ENCODE results near the gene CSF1.

CSF1 gene

GRCh38 chr1:109882288-109883245, 28.1 kb upstream of the CSF1 start:
- DNase-seq (ENCODE audit: low read depth in 1 of 2, low spot score in 1 of 2): no peak

- no peak for DNase-seq (ENCODE audit: low read depth in 1 of 2, low spot score in 1 of 2)
Observed at GRCh38 chr1:109883248-109883955, 27.2 kb upstream of the CSF1 start.

GRCh38 chr1:109884242-109884891, 26.3 kb upstream of the CSF1 start:
- DNase-seq (ENCODE audit: low read depth in 1 of 2, low spot score in 1 of 2): no peak

GRCh38 chr1:109885589-109885988, 25.1 kb upstream of the CSF1 start:
- no peak for DNase-seq (ENCODE audit: low read depth in 1 of 2, low spot score in 1 of 2)

GRCh38 chr1:109886827-109887226, 23.8 kb upstream of the CSF1 start:
- DNase-seq (ENCODE audit: low read depth in 1 of 2, low spot score in 1 of 2): no peak

- no peak for DNase-seq (ENCODE audit: low read depth in 1 of 2, low spot score in 1 of 2)
Observed at GRCh38 chr1:109887271-109887670, 23.4 kb upstream of the CSF1 start.

GRCh38 chr1:109887884-109888283, 22.8 kb upstream of the CSF1 start:
- no peak for DNase-seq (ENCODE audit: low read depth in 1 of 2, low spot score in 1 of 2)

- no peak for DNase-seq (ENCODE audit: low read depth in 1 of 2, low spot score in 1 of 2)
Observed at GRCh38 chr1:109889094-109889493, 21.6 kb upstream of the CSF1 start.

GRCh38 chr1:109890115-109890953, 20.3 kb upstream of the CSF1 start:
- DNase-seq (ENCODE audit: low read depth in 1 of 2, low spot score in 1 of 2): peak in 1 of 2 donors; percentile 26

- DNase-seq (ENCODE audit: low read depth in 1 of 2, low spot score in 1 of 2): no peak
Observed at GRCh38 chr1:109891930-109892329, 18.7 kb upstream of the CSF1 start.

GRCh38 chr1:109892561-109893368, 17.9 kb upstream of the CSF1 start:
- no peak for DNase-seq (ENCODE audit: low read depth in 1 of 2, low spot score in 1 of 2)

GRCh38 chr1:109893532-109894171, 17.0 kb upstream of the CSF1 start:
- DNase-seq (ENCODE audit: low read depth in 1 of 2, low spot score in 1 of 2): no peak

GRCh38 chr1:109894823-109895719, 15.6 kb upstream of the CSF1 start:
- no peak for DNase-seq (ENCODE audit: low read depth in 1 of 2, low spot score in 1 of 2)

GRCh38 chr1:109895720-109896504, 14.7 kb upstream of the CSF1 start:
- DNase-seq (ENCODE audit: low read depth in 1 of 2, low spot score in 1 of 2): no peak

- no peak for DNase-seq (ENCODE audit: low read depth in 1 of 2, low spot score in 1 of 2)
Observed at GRCh38 chr1:109896681-109897080, 14.0 kb upstream of the CSF1 start.

- no peak for DNase-seq (ENCODE audit: low read depth in 1 of 2, low spot score in 1 of 2)
Observed at GRCh38 chr1:109897259-109897955, 13.2 kb upstream of the CSF1 start.

GRCh38 chr1:109898842-109899241, 11.8 kb upstream of the CSF1 start:
- DNase-seq (ENCODE audit: low read depth in 1 of 2, low spot score in 1 of 2): no peak
